Neutrophil (primary cell): Measurements from ENCODE around the gene NFKB1.
A peak's percentile ranks its signal among the peaks of the same experiment; 100 is the strongest.
"Not testable (repeated sequence)": the region's sequence is repeated elsewhere in the genome, so short reads cannot be mapped to it uniquely, and the experiment has no call there.

ENCODE experiments used
- H3K27ac ChIP-seq: fragments of 200-600 bp; sonication (generic); 2 replicates; pipeline ENCODE4 v1.5.1; 2016; ENCODE audit warnings: mild to moderate bottlenecking, moderate library complexity
- H3K27me3 ChIP-seq: fragments of 200-600 bp; sonication (generic); 2 replicates; pipeline ENCODE4 v1.6.0; 2016; ENCODE audit warnings: mild to moderate bottlenecking
- H3K36me3 ChIP-seq: fragments of 200-600 bp; sonication (generic); 2 replicates; pipeline ENCODE4 v1.5.1; 2017
- H3K4me1 ChIP-seq, 2 experiments: fragments of 200-600 bp in 1 of 2; sonication (generic) in 1 of 2; 1 replicate in 1 of 2; 2 replicates in 1 of 2; pipeline versions ENCODE4 v1.5.1 to v1.6.1; 2013 to 2016; ENCODE audit warnings: low read depth in 1 of 2, low read length in 1 of 2, mild to moderate bottlenecking in 1 of 2, moderate library complexity in 1 of 2; ENCODE audit not compliant: control insufficient read depth in 1 of 2, insufficient read depth in 1 of 2
- H3K4me3 ChIP-seq, 2 experiments: fragments of 200-600 bp in 1 of 2; sonication (generic) in 1 of 2; 1 replicate in 1 of 2; 2 replicates in 1 of 2; pipeline ENCODE4 v1.5.1; 2013 to 2016; ENCODE audit warnings: low read depth in 1 of 2, low read length in 1 of 2, mild to moderate bottlenecking in 1 of 2, moderate library complexity in 1 of 2
- H3K9me3 ChIP-seq: fragments of 200-600 bp; sonication (generic); 2 replicates; pipeline ENCODE4 v1.5.1; 2016
- TF ChIP-seq, protein P1 (sequence below): fragments of 200-600 bp; sonication (generic); IDR thresholded peaks from 2 replicates; pipeline ENCODE4 v1.5.1; 2016; ENCODE audit warnings: antibody characterized with exemption

Gene NFKB1

GRCh38 chr4:102565696-102566095, 64.5 kb downstream of the NFKB1 start:
- Histone ChIP-seq H3K27ac (no peak overlapping the region), H3K9me3 (no peaks in the 10 kb centered on the region), H3K4me3 (no peak overlapping the region), H3K4me1 (peaks cover 9 to 13% of the 10 kb centered on the region in 2 experiments), H3K27me3 (no peaks in the 10 kb centered on the region), H3K36me3 (peaks cover 12% of the 10 kb centered on the region)
- TF ChIP-seq, protein P1, sequence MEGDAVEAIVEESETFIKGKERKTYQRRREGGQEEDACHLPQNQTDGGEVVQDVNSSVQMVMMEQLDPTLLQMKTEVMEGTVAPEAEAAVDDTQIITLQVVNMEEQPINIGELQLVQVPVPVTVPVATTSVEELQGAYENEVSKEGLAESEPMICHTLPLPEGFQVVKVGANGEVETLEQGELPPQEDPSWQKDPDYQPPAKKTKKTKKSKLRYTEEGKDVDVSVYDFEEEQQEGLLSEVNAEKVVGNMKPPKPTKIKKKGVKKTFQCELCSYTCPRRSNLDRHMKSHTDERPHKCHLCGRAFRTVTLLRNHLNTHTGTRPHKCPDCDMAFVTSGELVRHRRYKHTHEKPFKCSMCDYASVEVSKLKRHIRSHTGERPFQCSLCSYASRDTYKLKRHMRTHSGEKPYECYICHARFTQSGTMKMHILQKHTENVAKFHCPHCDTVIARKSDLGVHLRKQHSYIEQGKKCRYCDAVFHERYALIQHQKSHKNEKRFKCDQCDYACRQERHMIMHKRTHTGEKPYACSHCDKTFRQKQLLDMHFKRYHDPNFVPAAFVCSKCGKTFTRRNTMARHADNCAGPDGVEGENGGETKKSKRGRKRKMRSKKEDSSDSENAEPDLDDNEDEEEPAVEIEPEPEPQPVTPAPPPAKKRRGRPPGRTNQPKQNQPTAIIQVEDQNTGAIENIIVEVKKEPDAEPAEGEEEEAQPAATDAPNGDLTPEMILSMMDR = no peak

GRCh38 chr4:102566426-102566825, 65.3 kb downstream of the NFKB1 start:
- peaks cover 12% of the 10 kb centered on the region for H3K36me3 ChIP-seq
- H3K4me1 ChIP-seq = peaks cover 9 to 13% of the 10 kb centered on the region in 2 experiments
- no peaks in the 10 kb centered on the region for H3K9me3 ChIP-seq
- H3K27ac ChIP-seq = no peak overlapping the region
- no peak overlapping the region for H3K4me3 ChIP-seq
- H3K27me3 ChIP-seq = no peaks in the 10 kb centered on the region
- TF ChIP-seq, protein P1 = no peak

DNA sequence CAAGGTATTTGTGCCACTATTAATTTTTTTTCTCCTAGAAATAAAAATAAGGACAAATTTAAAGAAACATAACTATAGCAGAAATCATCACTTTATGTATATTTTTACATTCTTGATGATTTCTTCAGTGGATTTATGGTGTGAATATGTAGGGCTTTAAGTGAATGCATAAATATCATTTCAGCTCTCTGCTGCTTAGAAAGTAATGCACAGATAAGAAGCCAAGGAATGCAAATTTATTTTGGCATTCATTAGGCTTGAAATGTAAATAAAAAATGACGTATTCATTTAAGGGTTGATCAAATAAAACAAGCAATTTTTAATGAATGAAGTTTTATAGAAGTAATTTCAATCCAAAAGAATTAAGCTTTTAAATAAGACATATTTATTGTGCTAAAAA, 66.3 kb downstream of the NFKB1 start:
- Histone ChIP-seq H3K36me3 (peaks cover 12% of the 10 kb centered on the region), H3K9me3 (no peaks in the 10 kb centered on the region), H3K4me1 (peaks cover 9 to 13% of the 10 kb centered on the region in 2 experiments), H3K4me3 (no peak overlapping the region), H3K27me3 (no peaks in the 10 kb centered on the region), H3K27ac (no peak overlapping the region)
- TF ChIP-seq, protein P1 = no peak

DNA sequence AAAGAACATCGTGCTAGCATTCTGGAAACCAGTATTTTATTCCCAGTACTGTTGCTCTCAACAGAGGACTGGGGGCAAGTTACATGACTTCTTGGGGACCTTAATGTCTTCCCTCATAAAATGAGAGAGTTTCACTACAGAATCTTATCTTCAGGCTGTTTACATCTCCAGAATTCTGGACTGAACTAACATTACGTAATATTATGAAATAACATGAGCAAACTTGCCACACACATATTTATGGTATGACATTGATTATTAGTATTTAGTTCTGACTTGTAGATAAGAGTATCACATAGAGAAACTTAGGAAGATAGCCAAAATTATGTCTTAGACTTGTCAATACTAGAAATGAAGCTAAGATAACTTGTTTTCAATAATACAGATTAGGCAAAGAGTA, 68.0 kb downstream of the NFKB1 start:
- Histone ChIP-seq H3K27me3 (no peaks in the 10 kb centered on the region), H3K4me1 (peaks cover 9 to 13% of the 10 kb centered on the region in 2 experiments), H3K9me3 (no peaks in the 10 kb centered on the region), H3K4me3 (no peak overlapping the region), H3K36me3 (peaks cover 12% of the 10 kb centered on the region), H3K27ac (peak overlapping the region; percentile 13)
- TF ChIP-seq, protein P1 = no peak

GRCh38 chr4:102570211-102570610, 69.1 kb downstream of the NFKB1 start:
- not testable (repeated sequence) for H3K27ac ChIP-seq, H3K9me3 ChIP-seq, H3K4me3 ChIP-seq, H3K27me3 ChIP-seq
- H3K36me3 ChIP-seq = peaks cover 12% of the 10 kb centered on the region
- peaks cover 9 to 13% of the 10 kb centered on the region in 2 experiments for H3K4me1 ChIP-seq

DNA sequence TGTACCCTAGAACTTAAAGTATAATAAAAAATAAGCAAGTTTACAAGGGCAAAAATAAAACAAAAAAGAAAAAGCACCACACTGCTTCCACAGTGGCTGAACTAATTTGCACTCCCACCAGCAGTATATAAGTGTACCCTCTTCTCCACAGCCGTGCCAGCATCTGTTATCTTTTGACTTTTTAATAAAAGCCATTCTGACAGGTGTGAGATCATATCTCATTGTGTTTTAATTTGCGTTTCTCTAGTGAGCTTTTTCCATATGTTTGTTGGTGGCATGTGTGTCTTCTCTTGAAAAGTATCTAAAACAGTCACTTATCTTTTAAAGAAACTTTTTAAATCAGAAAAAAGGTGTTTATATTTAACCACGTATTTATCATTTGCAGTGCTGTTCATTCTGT, 71.3 kb downstream of the NFKB1 start:
- no peak overlapping the region for H3K4me3 ChIP-seq
- peaks cover 11% of the 10 kb centered on the region for H3K36me3 ChIP-seq
- peaks cover 0 to 5% of the 10 kb centered on the region in 2 experiments for H3K4me1 ChIP-seq
- no peaks in the 10 kb centered on the region for H3K27me3 ChIP-seq
- H3K9me3 ChIP-seq = no peaks in the 10 kb centered on the region
- TF ChIP-seq, protein P1 = no peak
- no peak overlapping the region for H3K27ac ChIP-seq
